KMS-11 (cell line): ENCODE data around the gene ATP6V1B1.

Source experiments
- H2AFZ ChIP-seq: fragments of 200-600 bp; sonication (generic); 2 replicates; pipeline ENCODE4 v1.6.1; 2016; ENCODE audit warnings: antibody characterized with exemption, mixed run types, low read depth
- H3K27ac ChIP-seq: fragments of 200-600 bp; sonication (generic); 2 replicates; pipeline ENCODE4 v1.6.1; 2016; ENCODE audit warnings: mild to moderate bottlenecking, mixed run types
- H3K27me3 ChIP-seq: fragments of 200-600 bp; sonication (generic); 2 replicates; pipeline ENCODE4 v1.6.1; 2017; ENCODE audit warnings: mild to moderate bottlenecking, low read depth, mixed run types, moderate library complexity; ENCODE audit not compliant: insufficient read depth
- H3K36me3 ChIP-seq: fragments of 200-600 bp; sonication (generic); 2 replicates; pipeline ENCODE4 v1.6.1; 2017; ENCODE audit warnings: mild to moderate bottlenecking, mixed run types; ENCODE audit not compliant: insufficient read depth
- H3K4me1 ChIP-seq: fragments of 200-600 bp; sonication (generic); 2 replicates; pipeline ENCODE4 v1.6.1; 2016; ENCODE audit warnings: mild to moderate bottlenecking, low read depth, mixed run types; ENCODE audit not compliant: poor library complexity, severe bottlenecking
- H3K4me2 ChIP-seq: fragments of 200-600 bp; sonication (generic); 2 replicates; pipeline ENCODE4 v1.7.0; 2016; ENCODE audit warnings: mild to moderate bottlenecking, mixed run types
- H3K4me3 ChIP-seq: fragments of 200-600 bp; sonication (generic); IDR thresholded peaks from 2 replicates; pipeline ENCODE4 v1.6.1; 2017; ENCODE audit warnings: low read depth, low read length, mixed read lengths; ENCODE audit not compliant: insufficient read depth
- H3K79me2 ChIP-seq: fragments of 200-600 bp; sonication (generic); 2 replicates; pipeline ENCODE4 v1.6.1; 2016; ENCODE audit warnings: low read depth, mixed run types; ENCODE audit not compliant: insufficient read depth
- H3K9ac ChIP-seq: fragments of 200-600 bp; sonication (generic); 2 replicates; pipeline ENCODE4 v1.6.1; 2016; ENCODE audit warnings: mild to moderate bottlenecking, mixed run types
- H4K20me1 ChIP-seq: fragments of 200-600 bp; sonication (generic); 2 replicates; pipeline ENCODE4 v1.6.1; 2016; ENCODE audit warnings: mild to moderate bottlenecking, mixed run types; ENCODE audit not compliant: insufficient read depth
- TF ChIP-seq, protein P1 (sequence below): fragments of 200-600 bp; sonication (generic); conservative IDR thresholded peaks from 2 replicates; pipeline ENCODE4 v1.6.1; 2017; ENCODE audit warnings: low read depth, mild to moderate bottlenecking, antibody characterized with exemption, low read length, moderate library complexity, mixed read lengths

Gene ATP6V1B1

DNA sequence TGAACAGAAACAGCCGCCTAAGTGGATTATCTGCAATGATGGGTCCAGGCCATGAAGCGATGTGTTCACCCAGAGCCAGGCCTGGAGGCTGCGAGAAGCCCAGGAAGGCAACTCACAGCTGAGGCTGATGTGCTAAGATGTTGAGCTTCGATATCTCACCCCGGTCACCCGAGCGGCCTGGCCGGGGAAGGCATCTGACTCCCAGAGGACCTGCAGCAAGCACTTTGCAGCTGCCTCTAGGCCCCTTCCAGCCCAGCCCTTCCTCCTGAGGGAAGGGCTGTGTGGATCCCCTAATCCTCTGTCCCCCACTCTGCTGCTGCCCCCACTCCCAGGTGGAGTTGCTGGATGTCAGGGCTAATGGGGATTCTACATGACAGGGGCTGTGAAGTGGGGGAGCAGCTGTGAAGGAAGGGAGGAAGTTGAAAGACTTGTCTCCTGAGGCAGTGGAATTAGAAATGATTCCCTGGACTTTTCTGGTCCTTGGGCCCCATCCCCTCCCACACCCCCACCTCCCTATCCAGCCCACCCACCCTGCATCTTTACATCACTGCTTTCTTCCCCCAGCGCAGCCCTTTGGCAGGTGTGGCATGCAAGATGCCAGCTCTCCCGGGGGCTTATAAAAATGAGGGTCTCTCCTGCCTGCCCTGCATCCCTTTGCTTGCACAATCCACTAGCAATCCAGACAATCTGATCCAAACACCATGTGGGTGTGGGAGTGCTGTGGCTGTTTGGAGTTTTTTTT is 4.3 kb downstream of the ATP6V1B1 start:
- Histone ChIP-seq H3K27me3 (no peaks in the 10 kb centered on the region), H3K4me1 (no peaks in the 10 kb centered on the region)
- TF ChIP-seq, protein P1, sequence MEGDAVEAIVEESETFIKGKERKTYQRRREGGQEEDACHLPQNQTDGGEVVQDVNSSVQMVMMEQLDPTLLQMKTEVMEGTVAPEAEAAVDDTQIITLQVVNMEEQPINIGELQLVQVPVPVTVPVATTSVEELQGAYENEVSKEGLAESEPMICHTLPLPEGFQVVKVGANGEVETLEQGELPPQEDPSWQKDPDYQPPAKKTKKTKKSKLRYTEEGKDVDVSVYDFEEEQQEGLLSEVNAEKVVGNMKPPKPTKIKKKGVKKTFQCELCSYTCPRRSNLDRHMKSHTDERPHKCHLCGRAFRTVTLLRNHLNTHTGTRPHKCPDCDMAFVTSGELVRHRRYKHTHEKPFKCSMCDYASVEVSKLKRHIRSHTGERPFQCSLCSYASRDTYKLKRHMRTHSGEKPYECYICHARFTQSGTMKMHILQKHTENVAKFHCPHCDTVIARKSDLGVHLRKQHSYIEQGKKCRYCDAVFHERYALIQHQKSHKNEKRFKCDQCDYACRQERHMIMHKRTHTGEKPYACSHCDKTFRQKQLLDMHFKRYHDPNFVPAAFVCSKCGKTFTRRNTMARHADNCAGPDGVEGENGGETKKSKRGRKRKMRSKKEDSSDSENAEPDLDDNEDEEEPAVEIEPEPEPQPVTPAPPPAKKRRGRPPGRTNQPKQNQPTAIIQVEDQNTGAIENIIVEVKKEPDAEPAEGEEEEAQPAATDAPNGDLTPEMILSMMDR: no peak

GRCh38 chr2:70941186-70941585 is 5.5 kb downstream of the ATP6V1B1 start:
- no peaks in the 10 kb centered on the region for H3K27me3 ChIP-seq
- H3K9ac ChIP-seq: no peak overlapping the region
- H3K36me3 ChIP-seq: no peaks in the 10 kb centered on the region
- H2AFZ ChIP-seq: no peak overlapping the region
- no peak overlapping the region for H3K4me2 ChIP-seq
- TF ChIP-seq, protein P1: no peak
- H3K27ac ChIP-seq: no peak overlapping the region
- no peaks in the 10 kb centered on the region for H4K20me1 ChIP-seq
- H3K4me1 ChIP-seq: no peaks in the 10 kb centered on the region
- H3K4me3 ChIP-seq: no peak overlapping the region
- no peaks in the 10 kb centered on the region for H3K79me2 ChIP-seq

More for the DNA sequence above, 4.3 kb downstream of the ATP6V1B1 start:
- H3K9ac ChIP-seq: no peak overlapping the region
- no peak overlapping the region for H3K4me3 ChIP-seq
- H3K36me3 ChIP-seq: no peaks in the 10 kb centered on the region
- H3K27ac ChIP-seq: no peak overlapping the region
- no peak overlapping the region for H3K4me2 ChIP-seq
- no peak overlapping the region for H2AFZ ChIP-seq
- no peaks in the 10 kb centered on the region for H3K79me2 ChIP-seq
- no peaks in the 10 kb centered on the region for H4K20me1 ChIP-seq

DNA sequence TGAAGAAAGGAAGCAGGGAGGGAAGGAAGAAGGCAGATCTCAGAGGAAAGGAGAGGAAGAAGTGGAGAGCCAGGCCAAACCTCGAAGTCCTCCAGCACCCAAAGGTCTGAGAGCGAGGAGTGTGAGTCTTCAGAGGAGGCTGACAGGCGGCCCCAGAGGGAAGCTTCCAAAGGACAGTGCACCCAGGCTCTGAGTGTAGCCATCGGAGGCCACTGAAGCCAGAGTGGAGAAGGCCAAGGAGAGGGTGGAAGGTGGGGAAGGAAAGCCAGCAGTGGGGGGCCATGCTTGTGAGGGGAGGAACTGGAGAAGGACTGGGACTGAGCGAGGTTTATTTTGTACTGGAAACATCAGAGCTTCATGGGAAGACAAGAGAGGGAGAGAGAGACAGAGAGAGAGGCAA is 6.0 kb downstream of the ATP6V1B1 start:
- H3K27me3 ChIP-seq: no peaks in the 10 kb centered on the region
- H3K36me3 ChIP-seq: no peaks in the 10 kb centered on the region
- H2AFZ ChIP-seq: no peak overlapping the region
- no peaks in the 10 kb centered on the region for H3K4me1 ChIP-seq
- no peak overlapping the region for H3K9ac ChIP-seq
- TF ChIP-seq, protein P1: no peak
- H3K27ac ChIP-seq: no peak overlapping the region
- no peak overlapping the region for H3K4me3 ChIP-seq
- H4K20me1 ChIP-seq: no peaks in the 10 kb centered on the region
- H3K79me2 ChIP-seq: no peaks in the 10 kb centered on the region
- no peak overlapping the region for H3K4me2 ChIP-seq

DNA sequence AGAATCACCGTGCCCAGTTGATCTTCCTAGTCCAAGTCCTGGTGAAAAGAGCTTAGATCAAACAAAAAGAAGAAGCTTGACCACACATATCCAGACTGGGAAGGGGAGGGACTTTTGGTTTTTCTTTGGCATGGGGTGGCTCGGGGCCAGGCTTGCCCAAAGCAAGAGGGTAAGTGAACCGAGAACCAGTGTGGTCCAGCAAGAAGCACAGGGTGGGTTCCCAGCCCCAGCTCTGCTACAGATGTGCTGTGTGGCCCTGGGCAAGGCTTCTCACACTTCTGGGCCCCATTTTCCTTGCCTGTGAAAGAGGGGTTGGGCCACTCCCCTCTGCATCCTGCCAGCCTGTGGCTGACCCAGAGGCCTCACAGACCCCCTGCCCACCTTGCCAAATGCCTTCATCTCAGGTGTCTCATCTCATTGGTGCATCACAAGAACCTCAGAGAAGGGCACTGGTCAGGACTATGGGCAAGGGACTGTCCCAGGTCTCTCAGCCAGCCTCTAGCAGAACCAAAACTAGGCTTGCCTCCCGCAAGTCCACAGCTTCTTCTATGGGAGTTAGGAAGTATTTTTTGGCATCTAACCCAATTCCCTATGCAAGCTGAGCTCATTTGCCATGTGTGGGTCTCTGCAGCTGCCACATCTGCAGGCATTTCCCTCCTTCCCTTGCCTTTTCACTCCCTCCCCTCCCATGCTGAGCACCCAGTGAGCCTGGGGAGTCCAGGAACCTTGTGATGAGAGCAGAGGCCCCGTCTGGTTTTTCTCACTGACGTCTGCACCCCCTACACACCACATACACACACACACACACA is 6.9 kb downstream of the ATP6V1B1 start:
- no peak overlapping the region for H3K27ac ChIP-seq
- no peaks in the 10 kb centered on the region for H4K20me1 ChIP-seq
- H3K27me3 ChIP-seq: no peaks in the 10 kb centered on the region
- peaks cover 5% of the 10 kb centered on the region for H3K4me1 ChIP-seq
- no peak overlapping the region for H3K9ac ChIP-seq
- no peak overlapping the region for H3K4me2 ChIP-seq
- TF ChIP-seq, protein P1: no peak
- no peak overlapping the region for H3K4me3 ChIP-seq
- no peaks in the 10 kb centered on the region for H3K79me2 ChIP-seq
- H3K36me3 ChIP-seq: no peaks in the 10 kb centered on the region
- no peak overlapping the region for H2AFZ ChIP-seq
